T-helper 2 cell treated with Interferon-gamma antibody and Interleukin-4, amounts not matched to agents 100 ng/mL and 5 ng/mL, for 36 hours (primary cell): ENCODE data around the gene MATCAP1. TPM values are rescaled to one million over a fixed set of nuclear protein-coding genes. Genes with fewer than 3 reads are reported as not detected.

Experiments
- intact Hi-C: fragments of 100-400 bp; cut with micrococcal nuclease; formaldehyde crosslinking; loops from one replicate; pipeline ENCODE4 v1.15.1; 2023
- total RNA-seq: library from RNA; stranded (reverse); gene quantifications from 2 replicates; pipeline ENCODE4 v1.2.3, GENCODE V29; 2022

The MATCAP1 gene
- total RNA-seq, 1 donor from 2014 or later = 57.4 TPM

DNA sequence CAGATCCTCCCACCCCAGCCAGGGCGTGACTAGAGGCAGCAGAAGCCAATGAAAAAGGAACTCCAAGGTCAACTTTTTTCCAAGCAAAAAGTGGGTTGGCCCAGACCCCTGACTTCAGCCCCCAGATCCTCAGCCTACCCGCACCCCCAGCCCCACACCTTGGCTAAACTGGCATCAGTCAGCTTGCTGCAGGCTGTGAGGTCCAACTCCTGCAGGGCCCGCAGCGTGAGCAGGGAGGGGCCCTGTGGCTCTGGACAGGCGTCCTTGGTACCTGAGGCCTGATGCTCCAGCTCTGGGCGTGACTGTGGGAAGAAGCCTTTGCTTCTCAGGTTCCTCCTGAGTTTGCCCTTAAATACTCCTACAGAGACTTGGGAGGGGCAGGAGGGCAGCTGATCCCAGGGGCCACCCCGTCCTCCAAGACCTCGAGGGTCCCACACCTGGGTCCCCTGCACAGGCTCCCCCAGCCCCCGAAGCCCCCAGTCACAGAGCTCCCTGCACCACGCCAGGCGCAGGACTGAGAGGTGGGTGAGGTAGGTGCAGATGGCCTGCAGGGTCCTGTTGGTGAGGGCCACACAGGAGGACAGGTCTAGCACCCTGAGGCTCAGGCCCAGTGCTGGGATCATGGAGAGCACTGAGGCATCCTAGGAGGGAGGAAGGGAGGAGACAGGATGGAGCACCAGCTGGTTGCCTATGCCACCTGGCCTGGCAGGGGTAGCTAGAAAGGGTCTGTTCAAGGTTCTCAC, 24.6 kb upstream of the MATCAP1 start:
- intact Hi-C loops = no loop called here

DNA sequence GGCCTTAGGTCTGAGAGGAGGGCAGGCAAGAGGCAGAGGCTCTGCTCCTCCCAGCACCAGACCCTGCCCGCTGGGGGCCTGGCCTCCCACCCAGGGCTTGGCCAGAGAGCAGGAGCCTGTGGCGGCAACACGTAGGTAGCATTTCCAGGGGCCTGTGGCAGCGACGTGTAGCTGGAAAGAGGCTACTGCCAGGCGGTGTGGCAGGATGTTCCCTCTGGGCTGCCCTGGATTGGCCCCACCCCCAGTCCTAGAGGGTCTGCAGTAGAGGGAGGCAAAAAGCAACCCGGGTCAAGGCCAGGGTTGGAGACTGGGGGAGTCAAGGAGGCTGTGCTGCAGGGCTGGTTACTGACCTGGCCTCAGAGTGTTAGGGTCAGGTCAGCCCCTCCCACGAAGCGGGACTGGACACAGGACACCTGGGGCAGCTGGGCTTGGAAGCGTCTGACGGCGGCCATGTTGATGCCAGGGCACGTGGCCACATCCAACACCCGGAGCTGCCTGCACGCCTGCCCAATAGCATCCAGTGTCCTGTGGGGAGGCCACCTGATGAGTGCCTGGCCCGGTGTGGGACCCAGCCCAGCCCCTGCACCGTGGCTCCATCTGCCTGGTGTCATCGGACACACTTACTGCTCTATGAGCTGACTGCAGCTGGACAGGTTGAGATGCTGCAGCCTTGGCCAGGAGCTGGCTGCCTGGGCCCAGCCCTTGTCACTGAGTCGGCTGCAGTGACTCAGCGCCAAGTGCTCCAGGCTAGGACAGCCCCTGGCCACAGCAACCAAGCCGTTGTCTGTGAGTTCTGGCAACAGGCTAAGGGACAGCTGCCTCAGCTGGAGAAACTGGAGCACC, 23.7 kb upstream of the MATCAP1 start:
- intact Hi-C loops = no loop called here

DNA sequence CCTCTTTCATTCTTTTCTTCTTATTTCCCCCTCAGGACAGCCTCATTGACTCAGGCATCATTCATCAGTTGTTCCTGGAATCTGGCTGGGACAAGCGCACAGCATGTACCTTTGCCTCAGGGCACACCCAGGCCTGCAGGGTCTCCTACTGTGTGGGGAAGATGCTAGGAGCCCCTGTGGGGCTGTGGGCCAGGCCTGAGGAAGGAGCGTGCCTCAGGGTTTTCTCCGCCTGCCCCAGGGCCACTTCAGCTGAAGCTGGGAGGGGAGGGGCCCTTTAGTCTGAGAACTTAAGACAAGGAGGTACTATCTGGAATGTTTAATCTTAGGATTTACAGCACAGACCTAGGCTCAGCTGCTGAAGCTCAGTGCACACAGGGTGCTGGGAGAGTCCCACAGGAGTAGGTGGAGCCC, 23.1 kb upstream of the MATCAP1 start:
- intact Hi-C loops = no loop called here

DNA sequence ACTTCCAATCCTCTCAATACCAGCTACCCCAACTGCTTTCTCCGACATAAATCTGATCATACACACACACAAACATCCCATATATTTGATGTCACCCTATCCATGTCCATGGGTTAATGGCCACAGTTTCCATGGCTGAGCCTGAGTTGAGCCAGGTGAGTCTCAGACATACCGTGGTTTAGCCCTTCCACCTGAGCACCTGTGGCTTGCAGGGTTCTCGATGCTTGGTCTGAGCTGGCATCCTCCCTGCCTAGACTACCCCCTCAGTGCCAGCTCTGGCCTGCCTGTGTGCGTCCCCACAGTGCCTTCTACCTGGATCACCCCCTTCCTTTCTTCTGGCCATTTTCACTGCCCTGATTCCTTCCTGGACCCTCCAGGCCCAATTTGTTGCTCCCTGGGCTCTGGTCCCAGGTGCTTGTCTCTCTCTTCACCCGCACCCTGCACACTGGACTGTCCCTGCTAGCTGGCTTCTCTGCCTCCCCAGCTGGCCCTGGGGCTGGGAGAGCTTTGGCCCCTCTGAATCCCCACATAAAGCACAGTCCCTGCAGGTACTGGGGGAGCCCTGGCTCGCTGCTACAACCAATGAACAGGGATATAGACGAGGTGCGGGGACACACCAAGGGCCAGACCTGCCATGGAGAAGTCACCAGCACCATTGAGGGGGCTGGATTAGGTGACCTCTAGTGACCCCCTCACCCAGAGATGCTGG, 22.5 kb upstream of the MATCAP1 start:
- intact Hi-C loops = no loop called here

DNA sequence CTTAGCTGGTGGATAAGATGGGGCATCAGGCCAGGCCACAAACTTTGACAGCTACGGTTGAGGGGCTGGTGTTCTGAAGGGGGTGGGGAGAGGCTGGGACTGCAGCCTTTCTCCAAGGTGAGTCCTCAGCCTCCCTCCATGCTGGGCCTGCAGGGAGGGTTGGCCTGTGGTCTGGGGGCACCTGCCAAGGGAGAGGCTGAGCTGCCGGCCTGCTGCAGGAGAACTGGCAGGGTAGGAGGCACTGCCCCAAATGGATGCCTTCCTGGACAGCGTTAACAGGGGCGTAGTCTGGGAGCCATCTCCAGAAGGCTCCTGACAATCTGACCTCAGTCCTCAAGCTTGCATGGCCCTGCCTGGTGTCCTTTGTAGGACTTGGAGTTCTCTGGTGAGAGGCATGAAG, 20.3 kb upstream of the MATCAP1 start:
- intact Hi-C loops = no loop called here

DNA sequence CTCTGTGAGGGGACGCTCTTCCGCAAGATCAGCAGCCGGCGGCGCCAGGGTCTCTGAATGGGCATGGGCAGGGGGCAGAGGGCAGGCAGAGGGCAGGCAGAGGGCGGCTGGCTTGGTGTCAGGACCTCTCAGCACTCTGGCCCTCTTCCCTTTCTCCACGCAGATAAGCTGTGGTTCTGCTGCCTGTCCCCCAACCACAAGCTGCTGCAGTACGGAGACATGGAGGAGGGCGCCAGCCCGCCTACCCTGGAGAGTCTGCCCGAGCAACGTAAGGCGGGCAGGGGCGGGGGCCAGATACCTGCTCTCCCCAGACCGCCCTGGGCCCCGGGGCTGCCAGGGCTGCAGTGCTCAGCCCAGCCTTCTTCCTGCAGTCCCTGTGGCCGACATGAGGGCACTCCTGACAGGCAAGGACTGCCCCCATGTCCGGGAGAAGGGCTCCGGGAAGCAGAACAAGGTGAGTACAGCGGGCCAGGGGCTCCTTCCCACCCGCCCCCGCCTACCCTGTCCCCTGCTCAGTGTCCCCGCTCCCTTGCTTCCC, 19.3 kb upstream of the MATCAP1 start:
- intact Hi-C loops = no loop called here

DNA sequence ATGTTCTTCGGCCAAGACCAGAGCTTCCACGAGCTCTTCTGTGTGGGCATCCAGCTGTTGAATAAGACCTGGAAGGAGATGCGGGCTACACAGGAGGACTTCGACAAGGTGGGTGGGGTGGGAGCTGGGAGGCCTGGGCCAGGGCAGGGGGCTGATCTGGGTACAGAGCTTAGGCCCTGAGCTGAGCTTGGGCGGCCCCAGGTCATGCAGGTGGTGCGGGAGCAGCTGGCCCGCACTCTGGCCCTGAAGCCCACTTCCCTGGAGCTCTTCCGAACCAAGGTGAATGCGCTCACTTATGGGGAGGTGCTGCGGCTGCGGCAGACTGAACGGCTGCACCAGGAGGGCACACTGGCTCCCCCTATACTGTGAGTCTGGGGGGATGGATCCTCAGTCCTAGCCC, 18.7 kb upstream of the MATCAP1 start:
- intact Hi-C loops = no loop called here

DNA sequence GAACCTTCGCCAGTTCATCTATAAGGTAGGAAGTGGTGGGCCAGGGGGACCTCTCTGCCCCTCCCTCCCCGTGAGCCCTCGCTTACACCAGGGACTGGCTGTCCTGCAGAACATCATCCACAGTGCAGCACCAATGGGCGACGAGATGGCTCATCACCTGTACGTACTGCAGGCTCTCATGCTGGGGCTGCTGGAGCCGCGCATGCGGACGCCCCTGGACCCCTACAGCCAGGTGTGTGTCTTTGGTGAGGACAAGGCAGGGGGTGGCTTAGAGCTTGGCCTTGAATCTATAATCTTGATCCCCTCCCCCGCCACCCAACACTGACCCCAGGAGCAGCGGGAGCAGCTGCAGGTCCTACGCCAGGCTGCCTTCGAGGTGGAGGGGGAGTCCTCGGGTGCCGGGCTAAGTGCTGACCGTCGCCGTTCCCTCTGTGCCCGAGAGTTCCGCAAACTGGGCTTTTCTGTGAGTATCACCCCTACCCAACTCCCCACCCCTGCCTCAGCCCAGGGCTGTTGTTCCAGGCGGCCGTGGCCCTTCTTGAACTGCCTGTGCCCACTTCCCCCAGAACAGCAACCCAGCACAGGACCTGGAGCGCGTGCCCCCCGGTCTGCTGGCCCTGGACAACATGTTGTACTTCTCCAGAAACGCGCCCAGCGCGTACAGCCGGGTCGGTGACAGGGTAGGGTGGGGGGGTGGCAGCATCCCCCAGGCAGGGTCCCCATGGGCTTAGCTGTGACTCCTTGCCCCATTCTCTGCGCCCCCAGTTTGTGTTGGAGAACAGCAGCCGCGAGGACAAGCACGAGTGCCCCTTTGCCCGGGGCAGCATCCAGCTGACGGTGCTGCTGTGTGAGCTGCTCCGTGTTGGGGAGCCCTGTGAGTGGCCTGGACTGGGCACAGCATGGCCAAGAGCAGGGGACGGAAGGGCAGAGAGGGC, 17.9 kb upstream of the MATCAP1 start:
- intact Hi-C loops = no loop called here

DNA sequence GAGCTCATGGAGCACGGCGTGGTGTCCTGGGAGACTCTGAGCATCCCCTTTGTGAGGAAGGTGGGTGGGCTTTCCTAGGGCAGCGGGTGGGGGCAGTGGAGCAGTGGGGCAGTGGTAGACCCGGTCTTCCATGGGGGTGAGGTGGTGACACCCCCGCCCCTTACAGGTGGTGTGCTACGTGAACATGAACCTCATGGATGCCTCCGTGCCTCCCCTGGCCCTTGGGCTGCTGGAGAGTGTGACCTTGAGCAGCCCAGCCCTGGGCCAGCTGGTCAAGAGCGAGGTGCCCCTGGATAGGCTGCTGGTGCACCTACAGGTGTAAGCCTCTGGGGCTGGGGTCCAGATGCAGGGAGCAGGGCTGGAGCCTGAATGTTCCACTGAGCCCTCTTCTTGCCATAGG, 16.7 kb upstream of the MATCAP1 start:
- intact Hi-C loops = no loop called here

DNA sequence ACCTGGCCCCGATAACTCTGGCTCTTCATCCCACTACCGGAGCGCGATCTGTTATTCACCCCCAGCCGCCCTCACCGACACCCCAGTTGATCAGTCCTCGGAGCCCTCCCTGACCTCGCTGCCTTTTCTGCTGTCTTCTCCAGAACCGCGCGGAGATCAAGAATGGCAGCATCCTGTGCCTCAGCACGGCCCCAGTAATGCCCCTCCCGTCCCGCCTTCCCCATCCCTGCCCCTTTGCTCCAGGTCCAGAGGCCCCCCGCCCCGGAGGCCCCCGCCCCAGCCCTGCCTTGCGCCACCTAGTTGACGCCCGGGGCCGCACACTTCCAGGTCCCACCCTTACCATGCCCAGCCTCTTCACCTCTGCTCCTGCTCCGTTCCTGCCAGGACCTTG, 16.0 kb upstream of the MATCAP1 start:
- intact Hi-C loops = no loop called here

DNA sequence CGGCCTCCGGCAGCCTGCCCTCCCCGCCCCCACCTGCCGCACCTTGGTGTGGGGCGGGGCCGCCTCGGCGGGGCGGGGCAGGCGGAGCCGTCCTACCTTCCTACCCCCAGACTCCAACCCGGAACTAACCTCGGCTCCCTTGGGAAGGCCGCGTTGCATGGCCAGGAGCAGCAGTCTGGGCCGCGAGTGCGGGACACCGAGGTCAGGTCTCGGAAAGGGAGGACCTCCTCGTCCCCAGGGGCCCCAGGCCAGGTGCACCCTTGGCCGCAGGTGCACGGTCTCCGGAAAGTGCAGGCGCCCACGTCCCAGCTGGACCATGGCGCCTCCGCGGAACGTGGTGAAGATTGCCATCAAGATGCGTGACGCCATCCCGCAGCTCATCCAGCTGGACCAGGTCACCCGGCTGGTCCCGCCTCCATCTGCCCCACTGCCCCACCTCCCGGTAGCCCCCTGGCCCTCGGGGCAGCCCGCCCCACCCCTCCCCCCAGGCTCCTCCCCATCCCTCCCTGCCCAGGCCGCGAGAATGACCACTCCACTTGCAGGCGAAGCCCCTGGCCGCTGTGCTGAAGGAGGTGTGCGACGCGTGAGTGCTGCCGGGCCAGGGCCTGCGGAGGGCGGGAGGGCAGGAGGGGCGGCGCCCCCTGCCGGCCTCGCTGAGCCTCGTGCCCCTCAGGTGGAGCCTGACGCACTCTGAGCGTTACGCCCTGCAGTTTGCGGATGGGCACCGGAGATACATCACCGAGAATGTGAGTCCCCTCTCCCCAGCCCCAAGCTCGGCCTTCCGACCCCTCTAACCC, 15.4 kb upstream of the MATCAP1 start, which contains the start of gene ELMO3:
ELMO3 (plus strand) TSS at position 121 of the 797 bp plus-strand sequence; CDS start at position 317, 196 bp downstream.
- intact Hi-C loops = no loop called here

DNA sequence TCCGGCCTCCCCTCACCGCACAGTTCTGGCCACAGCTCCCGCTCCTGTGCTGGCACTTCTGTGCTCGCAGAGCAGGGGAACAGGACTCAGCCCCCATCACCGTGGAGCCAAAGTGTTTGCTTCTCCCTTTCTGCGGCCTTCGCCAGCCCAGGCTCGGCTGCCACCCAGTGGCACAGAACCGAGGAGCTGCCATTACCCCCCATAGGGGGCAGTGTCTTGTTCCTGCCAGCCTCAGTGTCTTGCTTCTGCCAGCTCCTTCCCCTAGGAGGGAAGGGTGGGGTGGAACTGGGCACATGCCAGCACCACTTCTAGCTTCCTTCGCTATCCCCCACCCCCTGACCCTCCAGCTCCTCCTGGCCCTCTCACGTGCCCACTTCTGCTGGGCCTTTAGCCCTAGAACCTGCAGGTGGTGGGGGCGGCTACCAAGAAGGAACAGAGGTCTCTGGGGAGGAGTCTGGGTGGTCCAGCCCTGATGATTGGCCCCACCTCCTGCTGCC, 14.5 kb upstream of the MATCAP1 start:
- intact Hi-C loops = no loop called here

DNA sequence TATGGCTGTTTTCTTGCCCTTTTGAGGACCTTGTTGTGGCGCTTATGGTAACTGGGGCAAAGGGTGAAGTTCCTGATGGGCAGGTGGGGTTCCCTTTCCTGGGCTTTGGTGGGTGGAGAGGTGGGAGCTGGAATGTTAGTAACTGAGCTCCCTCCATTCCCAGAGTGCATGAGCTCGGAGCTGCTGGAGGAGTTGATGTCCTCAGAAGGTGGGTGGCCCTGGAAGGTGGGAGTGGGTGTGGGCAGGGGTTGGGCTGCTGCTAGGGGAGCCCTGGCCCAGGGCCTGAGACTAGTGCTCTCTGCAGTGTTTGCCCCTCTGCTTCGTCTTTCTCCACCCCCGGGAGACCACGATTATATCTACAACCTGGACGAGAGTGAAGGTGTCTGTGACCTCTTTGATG, 13.9 kb upstream of the MATCAP1 start:
- intact Hi-C loops = no loop called here

DNA sequence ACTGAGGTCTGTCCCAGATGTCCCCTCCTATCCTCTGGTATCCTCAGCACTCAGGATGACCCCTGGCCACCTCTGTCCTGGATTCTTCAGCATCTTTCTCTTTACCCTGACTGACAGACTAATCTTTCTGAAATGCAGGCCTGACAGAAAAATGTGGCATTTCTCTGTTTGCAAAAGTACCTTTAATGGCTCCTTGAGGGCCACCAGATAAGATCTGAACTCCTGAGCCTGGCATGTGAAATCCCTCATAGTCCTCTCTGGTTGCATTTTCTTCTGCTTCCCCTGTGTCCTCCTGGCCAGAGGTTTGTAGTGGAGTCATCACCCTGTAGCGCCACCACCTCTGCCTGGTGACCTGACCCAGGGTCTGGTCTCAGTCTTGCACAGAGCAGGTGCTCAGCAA, 13.1 kb upstream of the MATCAP1 start:
- intact Hi-C loops = no loop called here

DNA sequence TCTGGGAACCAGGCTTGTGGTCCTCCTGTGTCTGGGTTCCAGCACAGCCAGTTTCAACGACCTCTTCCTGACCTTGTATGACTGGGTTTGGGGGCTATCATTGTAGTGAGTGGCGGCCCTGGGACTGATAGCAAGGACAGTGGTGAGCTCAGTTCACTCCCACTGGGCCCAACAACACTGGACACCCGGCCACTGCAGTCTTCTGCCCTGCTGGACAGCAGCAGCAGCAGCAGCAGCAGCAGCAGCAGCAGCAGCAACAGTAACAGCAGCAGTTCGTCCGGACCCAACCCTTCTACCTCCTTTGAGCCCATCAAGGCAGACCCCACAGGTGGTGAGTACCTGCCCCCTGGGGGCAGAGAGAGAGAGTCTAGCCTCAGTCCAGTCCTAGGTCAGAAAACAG, 11.9 kb upstream of the MATCAP1 start:
- intact Hi-C loops = no loop called here

DNA sequence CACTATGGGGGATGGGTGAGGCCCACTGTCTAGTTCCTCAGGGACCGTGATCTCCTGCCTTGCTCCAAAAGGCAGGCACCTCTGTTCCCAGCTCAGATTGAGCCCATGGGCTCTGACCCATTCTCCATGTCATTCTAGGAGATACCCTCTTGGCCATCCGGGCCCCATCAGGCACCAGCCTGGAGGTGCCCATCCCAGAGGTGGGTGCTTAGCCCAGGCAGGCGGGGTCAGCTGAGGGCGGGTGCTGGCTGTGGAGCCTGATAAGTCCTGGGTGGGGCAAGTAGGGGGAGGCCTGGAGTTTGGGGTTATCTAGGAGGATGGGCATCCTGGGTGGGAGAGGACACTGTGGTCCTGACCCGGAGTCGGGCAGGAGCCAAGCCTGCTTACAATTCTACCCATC, 10.5 kb upstream of the MATCAP1 start:
- intact Hi-C loops = no loop called here

DNA sequence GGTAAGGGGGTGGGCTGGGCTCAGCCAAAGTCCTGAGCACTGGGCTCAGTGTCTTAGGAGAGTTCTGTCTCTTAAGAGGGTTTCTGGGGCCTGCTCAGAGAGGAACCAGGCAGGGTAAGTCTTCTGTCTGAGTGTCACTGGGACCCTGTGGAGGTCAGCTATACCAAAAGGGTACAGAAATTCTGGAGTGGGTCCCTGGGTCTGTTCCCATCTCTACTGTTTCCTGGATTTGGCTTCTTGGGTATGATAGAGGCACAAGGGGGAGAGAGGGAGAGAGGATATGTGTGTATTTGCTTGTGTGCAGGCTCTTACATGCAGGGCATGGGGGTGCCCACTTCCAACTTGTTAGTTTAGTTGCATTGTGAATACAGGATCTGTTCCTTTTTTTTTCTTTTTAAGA, 9.8 kb upstream of the MATCAP1 start:
- intact Hi-C loops = loop anchor here (2.0 kb wide), 1 partner anchor 33 kb away; the partner anchor contains the start of gene TMEM208

DNA sequence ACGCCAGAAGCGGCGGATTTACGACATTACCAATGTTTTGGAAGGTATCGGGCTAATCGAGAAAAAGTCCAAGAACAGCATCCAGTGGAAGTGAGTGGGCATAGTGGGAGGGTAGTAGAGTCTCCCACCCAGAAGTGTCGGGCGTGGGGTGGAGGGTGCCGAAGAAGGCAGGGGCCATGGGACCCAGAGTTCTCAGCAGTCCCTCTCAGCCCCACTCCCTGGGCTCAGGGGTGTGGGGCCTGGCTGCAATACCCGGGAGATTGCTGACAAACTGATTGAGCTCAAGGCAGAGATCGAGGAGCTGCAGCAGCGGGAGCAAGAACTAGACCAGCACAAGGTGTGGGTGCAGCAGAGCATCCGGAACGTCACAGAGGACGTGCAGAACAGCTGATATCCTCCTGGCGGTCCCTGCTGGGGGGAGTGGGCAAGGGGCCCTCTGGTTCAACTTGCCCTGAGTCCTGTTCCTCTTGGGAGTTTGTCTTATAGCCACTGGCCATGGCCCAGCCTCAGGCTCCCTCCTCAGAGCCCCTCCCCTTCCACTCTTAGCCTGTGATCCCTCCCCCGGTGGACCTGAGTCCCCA, 9.1 kb upstream of the MATCAP1 start:
- intact Hi-C loops = loop anchor here (1.0 to 2.0 kb wide), 2 partner anchors 34 to 51 kb away; partner anchors contain the start of gene TMEM208
